ENCODE data around the gene PHACTR1.

DNA sequence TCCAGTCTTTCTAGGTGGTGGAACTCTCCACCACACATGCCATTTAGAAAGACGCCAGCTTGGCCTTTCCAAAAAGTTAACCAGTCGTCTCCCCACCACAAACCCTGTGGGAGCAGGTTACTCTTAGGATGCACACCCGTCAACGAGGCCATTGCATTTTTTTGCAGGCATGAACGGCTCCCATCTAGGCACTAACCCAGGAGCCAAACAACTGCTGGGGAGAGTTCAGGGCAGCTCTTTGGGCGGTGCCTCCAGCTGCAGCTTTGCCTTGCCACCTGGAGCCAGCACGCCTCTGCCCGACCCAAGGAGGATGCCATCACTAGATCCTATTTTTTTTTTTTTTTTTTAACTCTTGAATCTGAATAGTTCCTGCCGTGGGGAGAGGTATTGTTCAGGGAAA lies 571.9 kb downstream of the PHACTR1 start:
- TF ChIP-seq, protein P1, sequence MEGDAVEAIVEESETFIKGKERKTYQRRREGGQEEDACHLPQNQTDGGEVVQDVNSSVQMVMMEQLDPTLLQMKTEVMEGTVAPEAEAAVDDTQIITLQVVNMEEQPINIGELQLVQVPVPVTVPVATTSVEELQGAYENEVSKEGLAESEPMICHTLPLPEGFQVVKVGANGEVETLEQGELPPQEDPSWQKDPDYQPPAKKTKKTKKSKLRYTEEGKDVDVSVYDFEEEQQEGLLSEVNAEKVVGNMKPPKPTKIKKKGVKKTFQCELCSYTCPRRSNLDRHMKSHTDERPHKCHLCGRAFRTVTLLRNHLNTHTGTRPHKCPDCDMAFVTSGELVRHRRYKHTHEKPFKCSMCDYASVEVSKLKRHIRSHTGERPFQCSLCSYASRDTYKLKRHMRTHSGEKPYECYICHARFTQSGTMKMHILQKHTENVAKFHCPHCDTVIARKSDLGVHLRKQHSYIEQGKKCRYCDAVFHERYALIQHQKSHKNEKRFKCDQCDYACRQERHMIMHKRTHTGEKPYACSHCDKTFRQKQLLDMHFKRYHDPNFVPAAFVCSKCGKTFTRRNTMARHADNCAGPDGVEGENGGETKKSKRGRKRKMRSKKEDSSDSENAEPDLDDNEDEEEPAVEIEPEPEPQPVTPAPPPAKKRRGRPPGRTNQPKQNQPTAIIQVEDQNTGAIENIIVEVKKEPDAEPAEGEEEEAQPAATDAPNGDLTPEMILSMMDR (IDR thresholded peaks at IDR 0.05; ENCODE audit: low read length), result no peak
- TF ChIP-seq EZH2 (IDR thresholded peaks at IDR 0.05; ENCODE audit: borderline replicate concordance, low read length), result no peak

Measured in OCI-LY1 (cell line).